Ishikawa (cell line): Measurements from ENCODE around the gene HGD.

Experiments
- CREB1 ChIP-seq: IDR thresholded peaks from 2 replicates; pipeline ENCODE4 v1.6.1; 2012; ENCODE audit warnings: low read depth
- EP300 ChIP-seq: IDR thresholded peaks from 2 replicates; pipeline ENCODE4 v1.6.1; 2012; ENCODE audit warnings: borderline replicate concordance
- NFIC ChIP-seq: IDR thresholded peaks from 2 replicates; pipeline ENCODE4 v1.6.1; 2012
- RAD21 ChIP-seq: IDR thresholded peaks from 2 replicates; pipeline ENCODE4 v1.6.1; 2012; ENCODE audit warnings: low read depth
- TCF12 ChIP-seq: IDR thresholded peaks from 2 replicates; pipeline ENCODE4 v1.6.1; 2012; ENCODE audit warnings: low read depth
- TEAD4 ChIP-seq: IDR thresholded peaks from 2 replicates; pipeline ENCODE4 v1.6.1; 2012
- YY1 ChIP-seq: IDR thresholded peaks from 2 replicates; pipeline ENCODE4 v1.6.1; 2012; ENCODE audit warnings: low read depth
- ZBTB7A ChIP-seq: IDR thresholded peaks from 2 replicates; pipeline ENCODE4 v1.6.1; 2012; ENCODE audit warnings: low read depth

DNA sequence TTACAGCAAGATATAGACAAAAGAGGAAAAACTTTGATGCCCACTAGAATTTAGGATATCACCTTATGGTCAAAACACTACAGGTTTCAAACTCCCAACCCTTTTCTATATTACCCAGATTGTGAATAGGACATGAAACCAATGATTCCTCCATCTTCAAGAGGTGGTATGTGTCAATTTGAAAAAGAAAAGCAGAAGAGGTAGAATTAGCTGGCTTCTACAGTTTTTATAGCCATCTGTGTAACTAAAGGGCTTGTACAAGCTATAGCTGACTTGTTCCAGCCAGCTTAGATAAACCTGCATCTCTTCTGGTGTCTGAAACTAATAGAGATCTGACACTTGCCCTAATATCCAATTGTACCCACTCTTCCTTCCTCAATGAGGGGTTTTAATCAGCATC, 24.9 kb upstream of the HGD start:
- TF ChIP-seq TEAD4 = no peak
- TF ChIP-seq CREB1 = no peak
- TF ChIP-seq ZBTB7A = no peak
- no peak for TF ChIP-seq RAD21
- TF ChIP-seq TCF12 = no peak
- no peak for TF ChIP-seq NFIC
- TF ChIP-seq EP300 = no peak
- no peak for TF ChIP-seq YY1
